Esophagus muscularis mucosa (tissue), 4 donors: ENCODE measurements around the gene FMN2. TPM values are rescaled to one million over a fixed set of nuclear protein-coding genes. Genes with fewer than 3 reads are reported as not detected.

Experiments
- DNase-seq: peaks from one replicate; pipeline ENCODE4 v3.0.0-alpha.2; 2017; ENCODE audit errors: extremely low spot score
- H3K27ac ChIP-seq, 4 donors: fragments of 200-600 bp; sonication (generic); replicated peaks in 1 of 4; 1 replicate in 3 of 4; 2 replicates in 1 of 4; pipeline ENCODE4 v1.5.1; 2016 to 2019; ENCODE audit warnings: mild to moderate bottlenecking in 1 of 4
- H3K27me3 ChIP-seq, 4 donors: fragments of 200-600 bp; sonication (generic); one replicate each; pipeline versions ENCODE4 v1.5.1 to v1.6.0; 2016 to 2019
- H3K36me3 ChIP-seq, 4 donors: fragments of 200-600 bp; sonication (generic); one replicate each; pipeline ENCODE4 v1.5.1; 2016 to 2019
- H3K4me1 ChIP-seq, 4 donors: fragments of 200-600 bp; sonication (generic); one replicate each; pipeline ENCODE4 v1.5.1; 2016 to 2019
- H3K4me3 ChIP-seq, 4 donors: fragments of 200-600 bp; sonication (generic); 1 replicate in 2 of 4; 2 replicates in 2 of 4; pipeline ENCODE4 v1.5.1; 2016 to 2019; ENCODE audit warnings: mild to moderate bottlenecking in 4 of 4, moderate library complexity in 1 of 4
- H3K9me3 ChIP-seq, 4 donors: fragments of 200-600 bp; sonication (generic); 1 replicate in 3 of 4; 2 replicates in 1 of 4; pipeline ENCODE4 v1.5.1; 2016 to 2019
- CTCF ChIP-seq, 3 experiments: fragments of 200-600 bp in 2 of 3; fragments of 450-650 bp in 1 of 3; sonication (generic) in 2 of 3; IDR thresholded peaks; one replicate each; pipeline ENCODE4 v1.5.1; 2017 to 2019; ENCODE audit warnings: antibody characterized with exemption in 3 of 3, mild to moderate bottlenecking in 2 of 3, moderate library complexity in 1 of 3
- EP300 ChIP-seq: sonication (generic); formaldehyde crosslinking; IDR thresholded peaks from one replicate; pipeline ENCODE4 v1.6.1; 2017; ENCODE audit warnings: antibody characterized with exemption
- POLR2A ChIP-seq: fragments of 450-650 bp; IDR thresholded peaks from one replicate; pipeline ENCODE4 v1.6.1; 2017; ENCODE audit warnings: antibody characterized with exemption, moderate library complexity, mild to moderate bottlenecking, low read depth
- POLR2AphosphoS5 ChIP-seq, 2 donors: sonication (generic); formaldehyde crosslinking; IDR thresholded peaks; one replicate each; pipeline ENCODE4 v1.6.1; 2017; ENCODE audit warnings: antibody characterized with exemption in 2 of 2
- WGBS: methylation state at CpG from one replicate; pipeline ENCODE4 v1.1.5; 2018; 5-methylcytosine and 5-hydroxymethylcytosine counted together
- intact Hi-C: fragments of 100-400 bp; cut with DNase I; formaldehyde crosslinking; loops from one replicate; pipeline ENCODE4 v1.15.1; 2023
- total RNA-seq, 4 donors: library from RNA; depleted of rRNA; stranded (reverse); fragments of >200 nt; gene quantifications; one replicate each; pipeline versions ENCODE4 v1.1.0 to v1.2.1, GENCODE V29; 2016

The FMN2 gene
- total RNA-seq, 4 donors from 2014 or later: 0.32 to 2.5 (median 1.4) TPM

- no peak overlapping the region for H3K27ac ChIP-seq
- no peaks in the 10 kb centered on the region for H3K36me3 ChIP-seq
- no peak overlapping the region for H3K4me3 ChIP-seq
- no peaks in the 10 kb centered on the region for H3K4me1 ChIP-seq
- no peak for DNase-seq
- TF ChIP-seq CTCF (IDR thresholded peaks at IDR 0.05): no peak
- TF ChIP-seq POLR2A: no peak
- TF ChIP-seq EP300: no peak
- no peak for TF ChIP-seq POLR2AphosphoS5 (IDR thresholded peaks at IDR 0.05)
- H3K9me3 ChIP-seq: peaks cover 0 to 11% (median 5%) of the 10 kb centered on the region in 4 donors
- 91% methylated on average over 4 of the region's 4 CpGs for WGBS
- H3K27me3 ChIP-seq: no peaks in the 10 kb centered on the region
- intact Hi-C loops: no loop called here
These were observed 110.2 kb downstream of the FMN2 start for GRCh38 chr1:240201931-240202330.

DNA sequence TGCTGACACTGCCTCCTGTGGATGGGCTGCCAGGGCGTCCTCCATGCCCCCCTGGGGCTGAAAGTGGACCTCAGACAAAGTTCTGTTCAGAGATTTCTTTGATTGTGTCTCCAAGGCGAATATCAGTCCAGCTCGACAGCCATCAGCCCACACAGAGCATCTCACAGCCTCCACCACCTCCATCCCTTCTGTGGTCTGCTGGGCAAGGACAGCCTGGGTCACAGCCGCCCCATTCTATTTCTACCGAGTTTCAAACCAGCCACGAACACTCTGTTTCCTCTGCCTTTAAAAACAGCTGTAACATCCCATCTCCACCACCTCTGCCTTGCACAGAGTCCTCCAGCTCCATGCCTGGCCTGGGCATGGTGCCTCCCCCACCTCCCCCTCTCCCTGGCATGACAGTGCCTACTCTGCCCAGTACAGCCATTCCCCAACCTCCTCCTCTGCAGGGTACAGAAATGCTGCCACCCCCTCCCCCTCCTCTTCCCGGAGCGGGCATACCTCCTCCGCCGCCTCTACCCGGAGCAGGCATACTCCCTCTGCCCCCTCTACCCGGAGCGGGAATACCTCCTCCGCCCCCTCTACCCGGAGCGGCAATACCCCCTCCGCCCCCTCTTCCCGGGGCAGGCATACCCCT lies 115.5 kb downstream of the FMN2 start:
- no peak for DNase-seq
- intact Hi-C loops: no loop called here
- Histone ChIP-seq H3K9me3 (peaks cover 0 to 5% (median 2%) of the 10 kb centered on the region in 4 donors), H3K4me3 (no peak overlapping the region), H3K27ac (no peak overlapping the region), H3K36me3 (no peaks in the 10 kb centered on the region), H3K4me1 (peaks cover 0 to 6% (median 0%) of the 10 kb centered on the region in 4 donors), H3K27me3 (no peaks in the 10 kb centered on the region)
- TF ChIP-seq POLR2A (no peak), POLR2AphosphoS5 (IDR thresholded peaks at IDR 0.05) (no peak), CTCF (IDR thresholded peaks at IDR 0.05) (no peak), EP300 (no peak)
- WGBS: 92% methylated on average over 18 of the region's 18 CpGs

DNA sequence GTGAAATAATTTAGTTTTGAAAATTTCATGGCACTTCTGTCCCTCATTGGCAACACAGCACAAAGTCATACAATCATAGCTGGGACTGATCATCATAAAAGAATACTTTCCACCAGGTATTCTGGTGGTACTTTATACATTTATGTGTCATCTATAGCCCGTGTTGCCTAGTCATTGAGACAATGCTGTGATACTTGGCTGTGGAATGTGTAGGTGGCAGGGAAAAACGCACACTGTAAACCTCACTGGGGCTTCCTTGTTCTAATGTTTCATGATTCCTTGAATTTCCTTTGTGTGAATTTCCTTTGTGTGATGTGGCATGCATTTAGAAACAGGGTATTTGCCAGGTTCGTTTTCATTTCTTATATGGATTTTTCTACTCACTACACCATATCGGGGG lies 118.3 kb downstream of the FMN2 start:
- peaks cover 0 to 6% (median 0%) of the 10 kb centered on the region in 4 donors for H3K4me1 ChIP-seq
- H3K36me3 ChIP-seq: no peaks in the 10 kb centered on the region
- no peak for TF ChIP-seq POLR2AphosphoS5 (IDR thresholded peaks at IDR 0.05)
- TF ChIP-seq CTCF (IDR thresholded peaks at IDR 0.05): no peak
- no peak for TF ChIP-seq POLR2A
- TF ChIP-seq EP300: no peak
- H3K9me3 ChIP-seq: no peaks in the 10 kb centered on the region
- H3K4me3 ChIP-seq: no peak overlapping the region
- WGBS: 83% methylated on average over 4 of the region's 4 CpGs
- no peak overlapping the region for H3K27ac ChIP-seq
- no peaks in the 10 kb centered on the region for H3K27me3 ChIP-seq
- intact Hi-C loops: no loop called here
- no peak for DNase-seq

- TF ChIP-seq EP300: no peak
- intact Hi-C loops: no loop called here
- Histone ChIP-seq H3K9me3 (no peaks in the 10 kb centered on the region), H3K27ac (no peak overlapping the region), H3K36me3 (no peaks in the 10 kb centered on the region), H3K4me1 (peaks cover 0 to 6% (median 0%) of the 10 kb centered on the region in 4 donors), H3K27me3 (no peaks in the 10 kb centered on the region), H3K4me3 (no peak overlapping the region)
- 76% methylated on average over 5 of the region's 5 CpGs for WGBS
- DNase-seq: no peak
These were observed 120.9 kb downstream of the FMN2 start for GRCh38 chr1:240212556-240212955.

DNA sequence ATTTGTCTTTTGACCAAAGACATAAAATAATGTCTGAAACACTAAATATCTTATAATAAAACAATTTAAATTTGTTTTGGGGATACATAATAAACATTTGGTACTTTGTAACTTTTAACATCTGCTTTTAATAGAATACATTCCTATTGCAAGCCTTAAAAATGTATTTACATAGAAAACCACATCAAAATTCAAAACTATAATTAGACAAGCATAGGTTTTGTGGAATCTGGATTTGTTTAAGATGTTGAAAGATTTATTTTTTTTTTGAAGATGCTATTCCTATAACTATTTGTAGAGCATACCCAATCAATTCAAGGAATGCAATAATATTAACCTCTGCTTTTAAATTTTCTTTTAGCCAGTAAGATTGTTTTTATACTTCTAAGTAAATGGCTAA lies 125.7 kb downstream of the FMN2 start:
- Histone ChIP-seq H3K4me1 (no peaks in the 10 kb centered on the region), H3K36me3 (no peaks in the 10 kb centered on the region), H3K27me3 (no peaks in the 10 kb centered on the region), H3K9me3 (no peaks in the 10 kb centered on the region), H3K4me3 (no peak overlapping the region), H3K27ac (no peak overlapping the region)
- DNase-seq: no peak
- intact Hi-C loops: no loop called here
- TF ChIP-seq POLR2AphosphoS5 (IDR thresholded peaks at IDR 0.05): no peak
- TF ChIP-seq POLR2A: no peak
- TF ChIP-seq CTCF (IDR thresholded peaks at IDR 0.05): no peak
- TF ChIP-seq EP300: no peak
